ENCODE results near the gene TMC1. TPM values are rescaled to one million over a fixed set of nuclear protein-coding genes. Genes with fewer than 3 reads are reported as not detected.

The TMC1 gene
- total RNA-seq, 1 experiment from 2014 or later, result 5.5 TPM

DNA sequence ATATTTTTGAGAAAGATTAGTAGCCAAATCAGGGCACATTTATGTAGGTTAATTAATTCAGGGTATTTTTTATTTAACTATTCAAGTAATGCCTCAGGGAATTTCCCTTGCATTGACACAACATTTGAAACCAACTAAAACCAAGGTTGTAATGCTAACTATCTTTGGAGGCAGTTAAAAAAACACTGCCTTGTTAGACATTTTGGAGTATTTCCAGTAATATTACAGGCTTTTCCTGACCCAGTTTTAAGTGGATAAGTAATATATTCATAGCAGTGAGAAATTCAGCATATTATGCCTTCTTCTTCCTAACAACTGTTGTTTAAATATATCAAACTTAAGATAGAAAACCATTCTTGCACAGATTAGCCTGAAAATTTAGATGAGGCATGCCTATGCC, 175.1 kb downstream of the TMC1 start:
- Histone ChIP-seq H3K27me3 (ENCODE audit: insufficient read depth, low read depth) (no peaks in the 10 kb centered on the region), H3K27ac (no peak overlapping the region), H3K4me1 (replicated peaks; ENCODE audit: insufficient read depth) (0 out of 2 replicates have a peak, but pooled peaks cover 3% of the 10 kb centered on the region), H3K79me2 (ENCODE audit: low read depth) (no peaks in the 10 kb centered on the region), H3K9me3 (ENCODE audit: insufficient read depth, low read depth) (peaks cover under 1% of the 10 kb centered on the region; the same call in 1 of the 2 replicates), H3K4me3 (no peak overlapping the region), H3F3A (ENCODE audit: insufficient read depth, low read depth) (no peaks in the 10 kb centered on the region), H4K20me1 (ENCODE audit: insufficient read depth) (no peaks in the 10 kb centered on the region), H3K9me2 (ENCODE audit: insufficient read depth) (no peaks in the 10 kb centered on the region), H2AFZ (no peak overlapping the region), H3K36me3 (ENCODE audit: low read depth) (no peaks in the 10 kb centered on the region), H3K4me2 (no peak overlapping the region)
- intact Hi-C loops (cut with micrococcal nuclease; ENCODE audit: unreplicated experiment), result no loop called here
- ChIA-PET CTCF (no interaction called here), POLR2A (ENCODE audit: unreplicated experiment) (no interaction called here)
- DNase-seq, result no peak
- TF ChIP-seq EZH2 (IDR thresholded peaks at IDR 0.05; ENCODE audit: low read depth), result no peak
- TF ChIP-seq, protein P1, sequence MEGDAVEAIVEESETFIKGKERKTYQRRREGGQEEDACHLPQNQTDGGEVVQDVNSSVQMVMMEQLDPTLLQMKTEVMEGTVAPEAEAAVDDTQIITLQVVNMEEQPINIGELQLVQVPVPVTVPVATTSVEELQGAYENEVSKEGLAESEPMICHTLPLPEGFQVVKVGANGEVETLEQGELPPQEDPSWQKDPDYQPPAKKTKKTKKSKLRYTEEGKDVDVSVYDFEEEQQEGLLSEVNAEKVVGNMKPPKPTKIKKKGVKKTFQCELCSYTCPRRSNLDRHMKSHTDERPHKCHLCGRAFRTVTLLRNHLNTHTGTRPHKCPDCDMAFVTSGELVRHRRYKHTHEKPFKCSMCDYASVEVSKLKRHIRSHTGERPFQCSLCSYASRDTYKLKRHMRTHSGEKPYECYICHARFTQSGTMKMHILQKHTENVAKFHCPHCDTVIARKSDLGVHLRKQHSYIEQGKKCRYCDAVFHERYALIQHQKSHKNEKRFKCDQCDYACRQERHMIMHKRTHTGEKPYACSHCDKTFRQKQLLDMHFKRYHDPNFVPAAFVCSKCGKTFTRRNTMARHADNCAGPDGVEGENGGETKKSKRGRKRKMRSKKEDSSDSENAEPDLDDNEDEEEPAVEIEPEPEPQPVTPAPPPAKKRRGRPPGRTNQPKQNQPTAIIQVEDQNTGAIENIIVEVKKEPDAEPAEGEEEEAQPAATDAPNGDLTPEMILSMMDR (conservative IDR thresholded peaks at IDR 0.05), result no peak
- no TSS peak for BruUV-seq (replicated peaks)

DNA sequence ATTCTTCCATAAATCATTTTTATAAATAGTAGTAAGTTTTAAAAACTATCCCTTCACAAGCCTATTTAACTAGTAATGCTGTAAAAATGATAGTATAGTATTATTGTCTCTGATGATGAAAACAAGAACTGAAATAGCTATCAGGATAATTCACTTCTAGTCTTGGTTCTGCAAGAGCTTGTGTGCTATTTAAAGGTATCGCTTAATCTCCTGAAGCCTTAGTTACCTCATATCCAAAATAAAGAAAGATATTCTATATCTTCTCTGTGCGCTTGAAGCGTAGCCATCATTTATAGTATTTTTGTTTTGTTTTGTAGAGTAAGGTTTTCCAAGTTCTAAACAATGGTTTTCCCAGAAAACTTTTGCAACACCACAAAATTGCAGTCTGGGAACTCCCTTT, 180.1 kb downstream of the TMC1 start:
- CTCF ChIA-PET, result no interaction called here

GRCh38 chr9:72703574-72703973, 182.2 kb downstream of the TMC1 start:
- no peak overlapping the region for H2AFZ ChIP-seq
- no peaks in the 10 kb centered on the region for H3F3A ChIP-seq (ENCODE audit: insufficient read depth, low read depth)
- H3K4me2 ChIP-seq, result no peak overlapping the region
- CTCF ChIA-PET, result no interaction called here
- H3K4me3 ChIP-seq, result no peak overlapping the region
- no peaks in the 10 kb centered on the region for H3K79me2 ChIP-seq (ENCODE audit: low read depth)
- no peak for DNase-seq
- H3K36me3 ChIP-seq (ENCODE audit: low read depth), result no peaks in the 10 kb centered on the region
- no peak overlapping the region for H3K27ac ChIP-seq
- H3K27me3 ChIP-seq (ENCODE audit: insufficient read depth, low read depth), result no peaks in the 10 kb centered on the region
- no peaks in the 10 kb centered on the region for H3K9me3 ChIP-seq (ENCODE audit: insufficient read depth, low read depth)
- no TSS peak for BruUV-seq (replicated peaks)
- intact Hi-C loops (cut with micrococcal nuclease; ENCODE audit: unreplicated experiment), result no loop called here
- H3K9me2 ChIP-seq (ENCODE audit: insufficient read depth), result no peaks in the 10 kb centered on the region
- POLR2A ChIA-PET (ENCODE audit: unreplicated experiment), result interaction anchor here (0.6 kb wide), 1 partner anchor 620 kb away, joined by 6 read pairs; no protein-coding TSS in a partner anchor
- no peak for TF ChIP-seq EZH2 (IDR thresholded peaks at IDR 0.05; ENCODE audit: low read depth)
- TF ChIP-seq, protein P1 (conservative IDR thresholded peaks at IDR 0.05), result no peak
- H4K20me1 ChIP-seq (ENCODE audit: insufficient read depth), result no peaks in the 10 kb centered on the region
- H3K4me1 ChIP-seq (replicated peaks; ENCODE audit: insufficient read depth), result no peaks in the 10 kb centered on the region

More for the DNA sequence above, 180.1 kb downstream of the TMC1 start:
- Histone ChIP-seq H4K20me1 (ENCODE audit: insufficient read depth) (no peaks in the 10 kb centered on the region), H3K4me3 (no peak overlapping the region), H2AFZ (no peak overlapping the region), H3K79me2 (ENCODE audit: low read depth) (no peaks in the 10 kb centered on the region), H3F3A (ENCODE audit: insufficient read depth, low read depth) (no peaks in the 10 kb centered on the region), H3K9me2 (ENCODE audit: insufficient read depth) (no peaks in the 10 kb centered on the region), H3K36me3 (ENCODE audit: low read depth) (no peaks in the 10 kb centered on the region), H3K4me1 (replicated peaks; ENCODE audit: insufficient read depth) (no peaks in the 10 kb centered on the region), H3K27ac (no peak overlapping the region), H3K9me3 (ENCODE audit: insufficient read depth, low read depth) (no peaks in the 10 kb centered on the region), H3K4me2 (no peak overlapping the region), H3K27me3 (ENCODE audit: insufficient read depth, low read depth) (no peaks in the 10 kb centered on the region)
- POLR2A ChIA-PET (ENCODE audit: unreplicated experiment), result interaction anchor here (0.7 kb wide), 1 partner anchor 54 kb away, joined by 3 read pairs; no protein-coding TSS in a partner anchor
- BruUV-seq (replicated peaks), result no TSS peak
- no peak for TF ChIP-seq EZH2 (IDR thresholded peaks at IDR 0.05; ENCODE audit: low read depth)
- TF ChIP-seq, protein P1 (conservative IDR thresholded peaks at IDR 0.05), result no peak
- intact Hi-C loops (cut with micrococcal nuclease; ENCODE audit: unreplicated experiment), result no loop called here
- no peak for DNase-seq

Data from PC-9 (cell line).